Gastrocnemius medialis (tissue), 4 donors: ENCODE results near the gene ITGB7.

Experiments
- CTCF ChIP-seq, 5 experiments: fragments of 450-650 bp in 3 of 5; fragments of 200-600 bp in 2 of 5; sonication (generic) in 2 of 5; IDR thresholded peaks in 4 of 5; conservative IDR thresholded peaks in 1 of 5; 1 replicate in 4 of 5; 2 replicates in 1 of 5; pipeline ENCODE4 v1.5.1; 2016 to 2019; ENCODE audit warnings: antibody characterized with exemption in 5 of 5, mild to moderate bottlenecking in 3 of 5, moderate library complexity in 3 of 5
- POLR2A ChIP-seq, 2 donors: fragments of 450-650 bp; IDR thresholded peaks; one replicate each; pipeline ENCODE4 v1.6.1; 2017; ENCODE audit warnings: antibody characterized with exemption in 2 of 2, mild to moderate bottlenecking in 2 of 2, moderate library complexity in 2 of 2

GRCh38 chr12:53234271-53234914 is 27.3 kb upstream of the ITGB7 start:
- no peak for TF ChIP-seq CTCF (IDR thresholded peaks at IDR 0.05 in 4 of 5, conservative IDR thresholded peaks at IDR 0.05 in 1 of 5)
- TF ChIP-seq POLR2A (IDR thresholded peaks at IDR 0.05), result no peak
